HG02973 (cell line): ENCODE measurements around the gene ZNF556.
"Not testable (repeated sequence)": the region's sequence is repeated elsewhere in the genome, so short reads cannot be mapped to it uniquely, and the experiment has no call there.

Source experiments
- ATAC-seq: cut with Tn5 transposase; IDR thresholded peaks from one replicate; pipeline ENCODE4 v1.9.1; 2021; ENCODE audit warnings: moderate library complexity; ENCODE audit not compliant: unreplicated experiment

Gene ZNF556

DNA sequence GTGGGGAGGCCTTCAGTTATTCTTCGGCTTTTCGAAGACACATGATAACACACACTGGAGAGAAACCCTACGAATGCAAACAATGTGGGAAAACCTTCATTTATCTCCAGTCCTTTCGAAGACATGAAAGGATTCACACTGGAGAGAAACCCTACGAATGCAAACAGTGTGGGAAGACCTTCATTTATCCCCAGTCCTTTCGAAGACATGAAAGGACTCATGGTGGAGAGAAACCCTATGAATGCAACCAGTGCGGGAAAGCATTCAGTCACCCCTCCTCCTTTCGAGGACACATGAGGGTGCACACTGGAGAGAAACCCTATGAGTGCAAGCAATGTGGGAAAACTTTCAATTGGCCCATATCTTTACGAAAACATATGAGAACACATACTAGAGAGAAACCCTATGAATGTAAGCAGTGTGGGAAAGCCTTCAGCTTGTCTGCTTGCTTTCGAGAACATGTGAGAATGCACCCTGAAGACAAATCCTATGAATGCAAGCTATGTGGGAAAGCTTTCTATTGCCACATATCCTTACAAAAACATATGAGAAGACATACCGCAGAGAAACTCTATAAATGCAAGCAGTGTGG is 14.0 kb upstream of the ZNF556 start:
- ATAC-seq, result no peak

DNA sequence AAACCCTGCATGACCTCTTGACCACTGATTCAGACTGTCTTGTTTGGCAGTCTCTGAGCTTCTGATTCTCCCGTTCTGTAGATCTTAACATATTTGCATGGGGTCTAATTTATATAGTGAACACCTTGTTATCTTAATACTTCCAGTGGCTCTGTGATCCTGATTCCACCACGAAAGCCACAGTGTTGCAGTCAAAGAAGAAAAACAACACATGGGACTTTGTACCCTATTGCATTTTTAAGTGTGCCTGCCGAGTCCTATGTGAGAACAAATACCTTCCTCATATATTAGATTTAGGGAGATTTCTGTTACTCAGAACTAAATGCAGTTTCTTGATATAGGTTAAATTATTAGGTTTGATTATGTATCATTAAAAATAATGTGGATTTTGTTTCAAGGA is 12.3 kb upstream of the ZNF556 start:
- ATAC-seq, result no peak

- ATAC-seq, result no peak
Observed at GRCh38 chr19:2856457-2857050, 10.6 kb upstream of the ZNF556 start.

- ATAC-seq, result no peak
Observed at GRCh38 chr19:2858864-2859263, 8.3 kb upstream of the ZNF556 start.

DNA sequence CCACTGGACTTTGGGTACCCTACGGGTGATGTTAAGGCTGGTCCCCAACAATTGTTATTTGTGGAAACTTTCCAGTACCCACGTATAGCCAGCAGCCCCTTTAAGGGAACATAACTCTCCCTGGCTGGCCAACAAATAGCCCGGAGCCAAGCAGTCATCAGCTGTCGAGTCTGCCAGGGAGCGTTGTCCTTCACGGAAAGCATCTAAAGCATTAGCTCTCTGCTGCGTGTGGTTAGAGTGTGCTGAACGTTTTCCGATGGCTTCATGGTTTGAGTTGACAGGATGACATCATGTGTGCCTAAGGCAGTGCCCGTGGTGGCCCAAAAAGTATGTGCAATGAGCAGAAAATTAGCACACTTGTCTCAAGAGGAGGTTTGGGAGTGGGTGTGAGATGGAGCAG is 3.3 kb upstream of the ZNF556 start:
- ATAC-seq, result no peak

- ATAC-seq, result no peak
Observed at GRCh38 chr19:2865334-2866100, 1.6 kb upstream of the ZNF556 start.

DNA sequence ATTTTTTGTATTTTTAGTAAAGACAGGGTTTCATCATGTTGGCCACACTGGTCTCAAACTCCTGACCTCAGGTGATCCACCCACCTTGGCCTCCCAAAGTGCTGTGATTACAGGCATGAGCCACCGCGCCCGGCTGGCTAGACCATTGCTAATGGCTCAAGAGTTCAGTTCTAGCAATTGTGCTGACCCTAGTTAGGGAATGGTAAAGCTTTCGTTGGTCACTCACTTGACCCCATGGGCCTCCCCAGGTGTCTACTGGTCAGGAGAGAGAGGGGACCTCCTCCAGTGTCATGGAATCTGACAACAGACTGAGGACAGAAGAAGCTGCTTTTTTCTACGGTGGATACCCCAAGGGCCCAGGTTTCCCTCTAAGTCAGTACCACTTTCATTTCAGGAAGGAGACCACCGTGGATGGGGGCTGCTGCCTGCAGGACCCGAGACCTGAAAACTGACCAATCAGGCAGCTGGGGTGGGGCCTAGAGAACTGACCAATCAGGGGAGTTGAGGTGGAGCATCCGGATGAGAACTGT is 575 bp upstream of the ZNF556 start:
- no peak for ATAC-seq

- ATAC-seq, result no peak
Observed at GRCh38 chr19:2869618-2870017, 2.5 kb downstream of the ZNF556 start.

- not testable (repeated sequence) for ATAC-seq
Observed at GRCh38 chr19:2872175-2872574, 5.0 kb downstream of the ZNF556 start.

- ATAC-seq, result no peak
Observed at GRCh38 chr19:2877398-2878331, 10.5 kb downstream of the ZNF556 start.

GRCh38 chr19:2883686-2884439 is 16.7 kb downstream of the ZNF556 start:
- no peak for ATAC-seq

DNA sequence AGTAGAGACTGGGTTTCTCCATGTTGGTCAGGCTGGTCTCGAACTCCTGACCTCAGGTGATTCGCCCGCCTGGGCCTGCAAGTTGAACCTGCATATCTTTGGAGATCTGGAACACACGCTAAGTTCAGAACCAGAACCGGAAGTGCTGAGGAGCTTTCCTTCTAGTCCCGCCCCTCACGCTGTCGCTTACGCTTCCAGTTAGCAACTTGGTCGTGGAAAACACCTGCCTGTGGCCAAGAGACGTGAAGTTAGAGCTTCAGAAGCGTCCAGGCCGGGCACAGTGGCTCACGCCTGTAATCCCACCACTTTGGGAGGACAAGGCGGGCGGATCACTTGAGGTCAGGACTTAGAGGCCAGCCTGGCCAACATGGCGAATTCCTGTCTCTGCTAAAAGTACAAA is 18.6 kb downstream of the ZNF556 start:
- no peak for ATAC-seq

- ATAC-seq, result no peak
Observed at GRCh38 chr19:2887391-2887914, 20.3 kb downstream of the ZNF556 start.

DNA sequence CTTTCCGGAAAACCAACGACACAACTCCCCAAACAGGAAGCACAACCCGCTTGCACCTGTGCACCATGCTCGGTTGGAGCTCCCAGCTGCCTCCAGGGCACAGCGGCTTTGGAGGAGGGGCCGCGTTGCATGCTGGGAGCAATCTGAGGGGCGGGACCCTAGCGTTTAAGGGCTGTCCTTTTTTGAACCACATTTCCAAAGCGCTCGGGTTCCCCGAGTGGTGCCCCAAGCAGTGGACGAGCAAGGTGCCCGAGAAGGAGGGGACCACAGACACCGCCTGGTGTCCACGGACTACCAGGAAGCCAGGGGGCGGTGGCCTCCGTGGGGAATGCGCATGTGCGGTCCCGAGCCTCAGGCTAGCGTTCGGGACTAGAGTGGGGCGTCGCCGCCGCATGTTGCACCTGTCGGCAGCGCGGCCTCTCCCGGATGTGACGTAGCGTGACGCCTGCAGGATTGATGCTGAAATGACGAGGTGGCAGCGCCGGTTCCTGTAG is 21.6 kb downstream of the ZNF556 start:
- no peak for ATAC-seq

- ATAC-seq, result not testable (repeated sequence)
Observed at GRCh38 chr19:2890531-2890930, 23.4 kb downstream of the ZNF556 start.

- ATAC-seq, result no peak
Observed at GRCh38 chr19:2896694-2897093, 29.6 kb downstream of the ZNF556 start.

GRCh38 chr19:2900296-2901252 is 33.4 kb downstream of the ZNF556 start, which contains the start of gene ZNF57:
ZNF57 (plus strand) TSS chr19:2900928; CDS start chr19:2901046, 118 bp downstream.
- peak; percentile 86 for ATAC-seq

- ATAC-seq, result no peak
Observed at GRCh38 chr19:2902590-2903218, 35.6 kb downstream of the ZNF556 start.
